KOPT-K1 (cell line): Measurements from ENCODE around the gene PPP1R14B.

ENCODE experiments used
- H3K27ac ChIP-seq: fragments of 200-600 bp; sonication (generic); 2 replicates; pipeline ENCODE4 v1.5.1; 2016; ENCODE audit warnings: antibody characterized with exemption, mild to moderate bottlenecking, low read depth, low read length; ENCODE audit not compliant: poor library complexity, severe bottlenecking
- H3K36me3 ChIP-seq: fragments of 200-600 bp; sonication (generic); 2 replicates; pipeline ENCODE4 v1.5.1; 2017; ENCODE audit warnings: antibody characterized with exemption, mild to moderate bottlenecking, low read length, moderate library complexity; ENCODE audit not compliant: insufficient read depth
- H3K9me3 ChIP-seq: fragments of 200-600 bp; sonication (generic); 2 replicates; pipeline ENCODE4 v1.5.1; 2017; ENCODE audit warnings: antibody characterized with exemption, low read length, mild to moderate bottlenecking; ENCODE audit not compliant: insufficient read depth, poor library complexity, severe bottlenecking

Gene PPP1R14B

GRCh38 chr11:64246871-64247728 lies at the start of gene PPP1R14B:
TSS of gene PPP1R14B (minus strand) at chr11:64246943. CDS start at chr11:64246673, 270 bp downstream.
- Histone ChIP-seq H3K36me3 (peaks cover 18% of the 10 kb centered on the region), H3K9me3 (no peaks in the 10 kb centered on the region), H3K27ac (peak within 1 kb of the TSS; percentile 87)

- no peaks in the 10 kb centered on the region for H3K36me3 ChIP-seq
- no peaks in the 10 kb centered on the region for H3K9me3 ChIP-seq
- no peak overlapping the region for H3K27ac ChIP-seq
These were observed 49.5 kb upstream of the PPP1R14B start for GRCh38 chr11:64296236-64296635.

GRCh38 chr11:64295760-64296159 lies 49.0 kb upstream of the PPP1R14B start:
- Histone ChIP-seq H3K36me3 (no peaks in the 10 kb centered on the region), H3K27ac (no peak overlapping the region), H3K9me3 (no peaks in the 10 kb centered on the region)

GRCh38 chr11:64294774-64295173 lies 48.0 kb upstream of the PPP1R14B start:
- no peaks in the 10 kb centered on the region for H3K36me3 ChIP-seq
- no peaks in the 10 kb centered on the region for H3K9me3 ChIP-seq
- no peak overlapping the region for H3K27ac ChIP-seq

- Histone ChIP-seq H3K9me3 (no peaks in the 10 kb centered on the region), H3K36me3 (no peaks in the 10 kb centered on the region)
These were observed 45.9 kb upstream of the PPP1R14B start for GRCh38 chr11:64292460-64293254.

GRCh38 chr11:64291752-64292459 lies 45.2 kb upstream of the PPP1R14B start:
- no peaks in the 10 kb centered on the region for H3K9me3 ChIP-seq
- no peak overlapping the region for H3K27ac ChIP-seq
- no peaks in the 10 kb centered on the region for H3K36me3 ChIP-seq

More at GRCh38 chr11:64292460-64293254, 45.9 kb upstream of the PPP1R14B start:
- no peak overlapping the region for H3K27ac ChIP-seq

- Histone ChIP-seq H3K36me3 (no peaks in the 10 kb centered on the region), H3K9me3 (no peaks in the 10 kb centered on the region), H3K27ac (no peak within 1 kb of the TSS)
These were observed 44.6 kb upstream of the PPP1R14B start, which contains the start of gene KCNK4 for GRCh38 chr11:64291262-64291751. TSS of gene KCNK4 (plus strand) at chr11:64291302. CDS start at chr11:64293019, 1,717 bp downstream.

GRCh38 chr11:64290352-64291261 lies 43.9 kb upstream of the PPP1R14B start:
- no peak overlapping the region for H3K27ac ChIP-seq
- H3K9me3 ChIP-seq: no peaks in the 10 kb centered on the region
- H3K36me3 ChIP-seq: no peaks in the 10 kb centered on the region

GRCh38 chr11:64289002-64289564 lies 42.3 kb upstream of the PPP1R14B start:
- Histone ChIP-seq H3K27ac (no peak overlapping the region), H3K36me3 (no peaks in the 10 kb centered on the region), H3K9me3 (no peaks in the 10 kb centered on the region)

- Histone ChIP-seq H3K36me3 (no peaks in the 10 kb centered on the region), H3K27ac (no peak overlapping the region), H3K9me3 (no peaks in the 10 kb centered on the region)
These were observed 41.6 kb upstream of the PPP1R14B start for GRCh38 chr11:64288353-64288750.

- Histone ChIP-seq H3K27ac (no peak overlapping the region), H3K9me3 (no peaks in the 10 kb centered on the region), H3K36me3 (no peaks in the 10 kb centered on the region)
These were observed 41.1 kb upstream of the PPP1R14B start for GRCh38 chr11:64287676-64288352.

- Histone ChIP-seq H3K27ac (no peak overlapping the region), H3K9me3 (no peaks in the 10 kb centered on the region), H3K36me3 (peaks cover 7% of the 10 kb centered on the region; the same call in 1 of the 2 replicates)
These were observed 40.0 kb upstream of the PPP1R14B start for GRCh38 chr11:64286801-64287159.
